ENCODE results near the gene DPP6. TPM values are rescaled to one million over a fixed set of nuclear protein-coding genes. Genes with fewer than 3 reads are reported as not detected.

DPP6 gene
- polyA plus RNA-seq, 1 of the 3 experiments (the other 2 are of a cell fraction), result not detected

GRCh38 chr7:154688952-154689351, 636.8 kb downstream of the DPP6 start:
- Histone ChIP-seq H3F3A (replicated peaks; ENCODE audit: insufficient read depth) (no peaks in the 10 kb centered on the region), H3K4me2 (no peak overlapping the region), H4K20me1 (ENCODE audit: insufficient read depth) (no peaks in the 10 kb centered on the region), H3K9me3 (peaks cover 6% of the 10 kb centered on the region; the same call in 1 of the 2 replicates), H3K4me3 (ENCODE audit: low read depth in 2 of 2, low read length in 1 of 2) (no peak overlapping the region), H3K79me2 (ENCODE audit: insufficient read depth) (no peaks in the 10 kb centered on the region), H3K27me3 (ENCODE audit: insufficient read depth) (no peaks in the 10 kb centered on the region), H3K9ac (no peak overlapping the region), H2AFZ (ENCODE audit: low read depth) (no peak overlapping the region), H3K36me3 (replicated peaks in 1 of 2; ENCODE audit: control insufficient read depth in 1 of 2, insufficient read depth in 2 of 2, low read length in 1 of 2) (no peaks in the 10 kb centered on the region), H3K4me1 (ENCODE audit: control insufficient read depth in 1 of 2, insufficient read depth in 2 of 2, low read depth in 1 of 2, low read length in 1 of 2) (peaks cover 0 to 21% of the 10 kb centered on the region in 2 experiments; a peak in 2 of 4 replicates), H3K27ac (ENCODE audit: low read depth in 2 of 2, low read length in 1 of 2) (no peak overlapping the region), H3K9me2 (no peaks in the 10 kb centered on the region)
- no peak for TF ChIP-seq YY1 (IDR thresholded peaks at IDR 0.05; ENCODE audit: low read depth)
- TF ChIP-seq, protein P1, sequence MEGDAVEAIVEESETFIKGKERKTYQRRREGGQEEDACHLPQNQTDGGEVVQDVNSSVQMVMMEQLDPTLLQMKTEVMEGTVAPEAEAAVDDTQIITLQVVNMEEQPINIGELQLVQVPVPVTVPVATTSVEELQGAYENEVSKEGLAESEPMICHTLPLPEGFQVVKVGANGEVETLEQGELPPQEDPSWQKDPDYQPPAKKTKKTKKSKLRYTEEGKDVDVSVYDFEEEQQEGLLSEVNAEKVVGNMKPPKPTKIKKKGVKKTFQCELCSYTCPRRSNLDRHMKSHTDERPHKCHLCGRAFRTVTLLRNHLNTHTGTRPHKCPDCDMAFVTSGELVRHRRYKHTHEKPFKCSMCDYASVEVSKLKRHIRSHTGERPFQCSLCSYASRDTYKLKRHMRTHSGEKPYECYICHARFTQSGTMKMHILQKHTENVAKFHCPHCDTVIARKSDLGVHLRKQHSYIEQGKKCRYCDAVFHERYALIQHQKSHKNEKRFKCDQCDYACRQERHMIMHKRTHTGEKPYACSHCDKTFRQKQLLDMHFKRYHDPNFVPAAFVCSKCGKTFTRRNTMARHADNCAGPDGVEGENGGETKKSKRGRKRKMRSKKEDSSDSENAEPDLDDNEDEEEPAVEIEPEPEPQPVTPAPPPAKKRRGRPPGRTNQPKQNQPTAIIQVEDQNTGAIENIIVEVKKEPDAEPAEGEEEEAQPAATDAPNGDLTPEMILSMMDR (IDR thresholded peaks at IDR 0.05), result no peak
- TF ChIP-seq RFX5 (IDR thresholded peaks at IDR 0.05; ENCODE audit: low read length), result no peak
- TF ChIP-seq NFIC (IDR thresholded peaks at IDR 0.05; ENCODE audit: borderline replicate concordance), result no peak
- TF ChIP-seq MEF2A (IDR thresholded peaks at IDR 0.05; ENCODE audit: borderline replicate concordance, low read depth), result no peak
- TF ChIP-seq PBX3 (IDR thresholded peaks at IDR 0.05), result no peak
- no peak for TF ChIP-seq RXRA (IDR thresholded peaks at IDR 0.05; ENCODE audit: borderline replicate concordance, low read depth)
- TF ChIP-seq JUND (IDR thresholded peaks at IDR 0.05), result no peak
- no peak for TF ChIP-seq USF1 (IDR thresholded peaks at IDR 0.05; ENCODE audit: borderline replicate concordance, low read depth)
- TF ChIP-seq EZH2phosphoT487 (IDR thresholded peaks at IDR 0.05; ENCODE audit: borderline replicate concordance, low read depth), result no peak
- TF ChIP-seq FOXM1 (IDR thresholded peaks at IDR 0.05; ENCODE audit: low read depth), result no peak
- TF ChIP-seq TEAD4 (IDR thresholded peaks at IDR 0.05; ENCODE audit: borderline replicate concordance, insufficient read depth), result no peak
- TF ChIP-seq POLR2AphosphoS5 (IDR thresholded peaks at IDR 0.05; ENCODE audit: low read depth, low read length), result no peak
- CTCF ChIA-PET, result interaction anchor here (1.6 kb wide), 2 partner anchors 10 to 55 kb away, joined by 6 to 7 read pairs; no protein-coding TSS in a partner anchor
- WGBS (ENCODE audit: low lambda C conversion rate), result 11% methylated on average over 3 of the region's 3 CpGs
- POLR2A ChIA-PET, result no interaction called here
- DNase-seq, result no peak

- no peaks in the 10 kb centered on the region for H3F3A ChIP-seq (replicated peaks; ENCODE audit: insufficient read depth)
- peaks cover 6% of the 10 kb centered on the region; the same call in 1 of the 2 replicates for H3K9me3 ChIP-seq
- H3K27me3 ChIP-seq (ENCODE audit: insufficient read depth), result no peaks in the 10 kb centered on the region
- H4K20me1 ChIP-seq (ENCODE audit: insufficient read depth), result no peaks in the 10 kb centered on the region
- H3K4me2 ChIP-seq, result no peak overlapping the region
- H3K4me1 ChIP-seq (ENCODE audit: control insufficient read depth in 1 of 2, insufficient read depth in 2 of 2, low read depth in 1 of 2, low read length in 1 of 2), result peaks cover 0 to 10% of the 10 kb centered on the region in 2 experiments; a peak in 2 of 4 replicates
- no peak for DNase-seq
- CTCF ChIA-PET, result no interaction called here
- H2AFZ ChIP-seq (ENCODE audit: low read depth), result no peak overlapping the region
- no peaks in the 10 kb centered on the region for H3K9me2 ChIP-seq
- H3K9ac ChIP-seq, result no peak overlapping the region
- POLR2A ChIA-PET, result no interaction called here
- no peak overlapping the region for H3K27ac ChIP-seq (ENCODE audit: low read depth in 2 of 2, low read length in 1 of 2)
- H3K4me3 ChIP-seq (ENCODE audit: low read depth in 2 of 2, low read length in 1 of 2), result no peak overlapping the region
- no peaks in the 10 kb centered on the region for H3K79me2 ChIP-seq (ENCODE audit: insufficient read depth)
- TF ChIP-seq SMC3 (IDR thresholded peaks at IDR 0.05; ENCODE audit: low read depth, low read length) (no peak), FOXM1 (IDR thresholded peaks at IDR 0.05; ENCODE audit: low read depth) (no peak)
- no peaks in the 10 kb centered on the region for H3K36me3 ChIP-seq (replicated peaks in 1 of 2; ENCODE audit: control insufficient read depth in 1 of 2, insufficient read depth in 2 of 2, low read length in 1 of 2)
- 21% methylated on average over 3 of the region's 3 CpGs for WGBS (ENCODE audit: low lambda C conversion rate)
These were observed 638.2 kb downstream of the DPP6 start for GRCh38 chr7:154690411-154690810.
